HEK293T (cell line): Measurements from ENCODE around the gene INKA1.
A peak's percentile ranks its signal among the peaks of the same experiment; 100 is the strongest.

Source experiments
- CTCF ChIA-PET: fragments of 350-600 bp; formaldehyde crosslinking; extraction: SDS; loops from one replicate; lab custom pipeline; 2021; ENCODE audit warnings: antibody characterized with exemption, inconsistent platforms; lab: Yijun Ruan, JAX
- POLR2A ChIA-PET: fragments of 350-600 bp; formaldehyde crosslinking; extraction: SDS; loops from one replicate; lab custom pipeline; 2020; ENCODE audit warnings: antibody characterized with exemption, inconsistent platforms; lab: Yijun Ruan, JAX
- DNase-seq: peaks from one replicate; pipeline ENCODE4 v3.0.0; 2012; ENCODE audit warnings: mixed read lengths; ENCODE audit errors: extremely low spot score
- ARNT ChIP-seq: fragments of 450-650 bp; IDR thresholded peaks from 2 replicates; pipeline ENCODE4 v1.6.1; 2017; ENCODE audit warnings: mild to moderate bottlenecking
- BHLHE40 ChIP-seq: fragments of 450-650 bp; IDR thresholded peaks from 2 replicates; pipeline ENCODE4 v1.6.1; 2016; ENCODE audit warnings: mild to moderate bottlenecking, moderate library complexity, borderline replicate concordance
- CTBP1 ChIP-seq: fragments of 450-650 bp; IDR thresholded peaks from 2 replicates; pipeline ENCODE4 v1.6.1; 2016; ENCODE audit warnings: borderline replicate concordance
- ELF4 ChIP-seq: fragments of 450-650 bp; IDR thresholded peaks from 2 replicates; pipeline ENCODE4 v1.6.1; 2017; ENCODE audit warnings: antibody characterized with exemption
- FOXA1 ChIP-seq: fragments of 450-650 bp; IDR thresholded peaks from 2 replicates; pipeline ENCODE4 v1.6.1; 2016; ENCODE audit warnings: mild to moderate bottlenecking
- FOXK2 ChIP-seq: fragments of 450-650 bp; IDR thresholded peaks from 2 replicates; pipeline ENCODE4 v1.6.1; 2016; ENCODE audit warnings: mild to moderate bottlenecking
- FOXM1 ChIP-seq: fragments of 450-650 bp; IDR thresholded peaks from 2 replicates; pipeline ENCODE4 v1.6.1; 2017; ENCODE audit warnings: mild to moderate bottlenecking, borderline replicate concordance
- HDGF ChIP-seq: fragments of 450-650 bp; IDR thresholded peaks from 2 replicates; pipeline ENCODE4 v1.6.1; 2017; ENCODE audit warnings: antibody characterized with exemption, borderline replicate concordance
- L3MBTL2 ChIP-seq: fragments of 450-650 bp; conservative IDR thresholded peaks from 2 replicates; pipeline ENCODE4 v1.6.1; 2016; ENCODE audit warnings: mild to moderate bottlenecking
- LEF1 ChIP-seq: fragments of 450-650 bp; IDR thresholded peaks from 2 replicates; pipeline ENCODE4 v1.6.1; 2017; ENCODE audit warnings: mild to moderate bottlenecking, borderline replicate concordance
- NFRKB ChIP-seq: fragments of 450-650 bp; IDR thresholded peaks from 2 replicates; pipeline ENCODE4 v1.6.1; 2016; ENCODE audit warnings: mild to moderate bottlenecking, moderate library complexity
- PKNOX1 ChIP-seq: fragments of 450-650 bp; IDR thresholded peaks from 2 replicates; pipeline ENCODE4 v1.6.1; 2016
- SP1 ChIP-seq: fragments of 450-650 bp; IDR thresholded peaks from 2 replicates; pipeline ENCODE4 v1.6.1; 2017
- SUZ12 ChIP-seq: fragments of 450-650 bp; IDR thresholded peaks from 2 replicates; pipeline ENCODE4 v1.6.1; 2016; ENCODE audit warnings: mild to moderate bottlenecking
- TARDBP ChIP-seq: fragments of 450-650 bp; IDR thresholded peaks from 2 replicates; pipeline ENCODE4 v1.6.1; 2016
- ZNF384 ChIP-seq: fragments of 450-650 bp; IDR thresholded peaks from 2 replicates; pipeline ENCODE4 v1.6.1; 2016

Gene INKA1

DNA sequence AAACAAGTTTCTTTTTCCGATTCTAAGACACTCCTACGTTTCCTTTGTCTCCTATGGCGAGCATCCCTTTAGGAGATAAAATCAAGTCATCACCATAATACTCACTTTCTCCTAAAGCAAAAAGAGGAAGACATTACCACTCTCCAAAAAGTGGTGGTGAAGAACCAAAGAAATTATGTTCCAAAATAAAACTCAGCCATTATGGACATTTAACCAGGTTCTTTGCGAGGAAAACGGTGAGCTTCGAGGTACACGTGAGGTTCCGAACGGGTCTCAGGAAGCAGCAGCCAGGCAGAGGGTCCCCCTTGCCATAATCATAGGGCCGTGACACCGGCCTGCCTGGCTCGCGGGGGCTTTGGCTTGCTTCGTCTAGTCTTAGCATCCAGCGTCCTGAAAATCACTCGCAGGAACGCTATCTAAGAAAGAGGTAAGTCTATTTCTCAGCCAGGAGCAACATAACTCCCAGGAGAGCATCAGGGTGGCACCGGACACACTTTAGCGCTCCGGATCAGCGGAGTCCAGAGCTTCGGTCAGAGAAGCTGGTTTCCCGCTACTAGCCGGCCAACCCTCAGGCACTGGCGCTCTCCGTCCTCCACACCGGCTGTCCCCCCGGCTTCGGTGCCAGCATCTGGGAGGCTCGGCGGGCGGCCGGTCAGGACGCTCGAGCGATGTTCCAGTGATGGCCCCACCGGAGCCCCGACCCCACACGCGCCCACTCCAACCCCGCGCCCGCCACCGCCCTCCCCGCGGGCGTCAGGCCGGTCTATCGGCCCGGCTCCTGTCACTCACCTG is 17.3 kb upstream of the INKA1 start:
- CTCF ChIA-PET = no interaction called here
- POLR2A ChIA-PET = interaction anchor here (0.5 to 1.6 kb wide), 14 partner anchors 10 to 154 kb away, joined by 3 to 18 read pairs (median 5); partner anchors contain the start of genes CDHR4, GMPPB, INKA1 and MON1A
- no peak for TF ChIP-seq NFRKB
- TF ChIP-seq L3MBTL2 = peak; percentile 64
- no peak for TF ChIP-seq ELF4
- TF ChIP-seq ZNF384 = no peak
- DNase-seq = no peak

GRCh38 chr3:49786357-49787181 is 16.5 kb upstream of the INKA1 start, which contains the start of gene IP6K1:
Gene IP6K1, minus strand, starts transcription at chr3:49786542. Its CDS starts 38,502 bp downstream, at chr3:49748040.
- ChIA-PET CTCF (no interaction called here), POLR2A (interaction anchor here (0.5 to 1.6 kb wide), 16 partner anchors 9 to 509 kb away, joined by 3 to 18 read pairs (median 4); partner anchors contain the start of genes CDHR4, GMPPB, INKA1 and MON1A)
- peak; percentile 100 for DNase-seq
- peak; percentile 63; the same call in 1 of the 2 replicates for TF ChIP-seq ELF4
- TF ChIP-seq HDGF = peak; percentile 57; the same call in 1 of the 2 replicates
- TF ChIP-seq FOXM1 = no peak
- TF ChIP-seq ARNT = no peak
- peak; percentile 98 for TF ChIP-seq L3MBTL2
- peak; percentile 100 for TF ChIP-seq PKNOX1
- TF ChIP-seq SP1 = no peak

DNA sequence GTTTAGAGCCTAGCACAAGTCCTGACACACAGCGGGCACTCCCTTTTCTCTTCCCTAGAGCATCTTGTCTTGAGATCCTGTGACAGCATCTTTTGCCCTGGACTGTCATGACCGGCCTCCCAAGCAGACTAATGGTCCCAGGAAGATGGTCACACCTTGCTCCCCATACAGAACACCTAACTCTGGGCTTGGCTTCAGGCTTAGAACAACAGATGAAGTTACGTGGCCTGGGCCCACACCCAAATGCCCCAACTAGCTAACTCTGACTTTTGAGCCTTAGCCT is 15.9 kb upstream of the INKA1 start:
- TF ChIP-seq NFRKB (no peak), CTBP1 (no peak), L3MBTL2 (no peak), HDGF (no peak), SUZ12 (no peak), FOXM1 (no peak), FOXK2 (no peak), FOXA1 (no peak), BHLHE40 (no peak)
- CTCF ChIA-PET = no interaction called here
- POLR2A ChIA-PET = interaction anchor here (1.2 to 1.4 kb wide), 2 partner anchors 18 to 63 kb away, joined by 3 to 7 read pairs; partner anchors contain the start of gene GMPPB

DNA sequence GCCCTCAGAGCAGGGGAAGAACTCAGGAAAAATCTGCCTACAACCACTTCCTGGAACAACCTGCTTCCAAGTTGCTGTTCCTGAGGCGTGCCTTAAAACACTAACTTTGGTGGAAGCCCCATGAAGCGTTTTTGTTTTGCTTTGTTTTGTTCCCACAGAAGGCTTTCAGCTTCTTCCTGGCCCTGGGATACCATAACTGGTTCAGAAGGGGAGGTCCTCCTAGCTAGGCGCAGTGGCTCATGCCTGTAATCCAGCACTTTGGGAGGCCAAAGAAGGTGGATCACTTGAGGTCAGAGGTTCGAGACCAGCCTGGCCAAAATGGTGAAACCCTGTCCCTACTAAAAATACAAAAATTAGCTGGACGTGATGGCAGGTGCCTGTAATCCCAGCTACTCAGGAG is 15.5 kb upstream of the INKA1 start:
- no peak for TF ChIP-seq FOXM1
- TF ChIP-seq CTBP1 = no peak
- no peak for TF ChIP-seq HDGF
- no peak for TF ChIP-seq SP1
- no peak for TF ChIP-seq LEF1
- no peak for TF ChIP-seq NFRKB
- ChIA-PET POLR2A (interaction anchor here (0.9 to 1.4 kb wide), 3 partner anchors 12 to 18 kb away, joined by 3 to 7 read pairs (median 4); partner anchors contain the start of gene CDHR4), CTCF (no interaction called here)
- no peak for DNase-seq

More for the DNA sequence above, 15.9 kb upstream of the INKA1 start:
- DNase-seq = no peak

GRCh38 chr3:49788056-49788455 is 15.0 kb upstream of the INKA1 start:
- CTCF ChIA-PET = no interaction called here
- POLR2A ChIA-PET = interaction anchor here (0.9 to 1.2 kb wide), 2 partner anchors 11 to 14 kb away, joined by 3 to 4 read pairs; partner anchors contain the start of gene CDHR4
- no peak for DNase-seq
- no peak for TF ChIP-seq ELF4

DNA sequence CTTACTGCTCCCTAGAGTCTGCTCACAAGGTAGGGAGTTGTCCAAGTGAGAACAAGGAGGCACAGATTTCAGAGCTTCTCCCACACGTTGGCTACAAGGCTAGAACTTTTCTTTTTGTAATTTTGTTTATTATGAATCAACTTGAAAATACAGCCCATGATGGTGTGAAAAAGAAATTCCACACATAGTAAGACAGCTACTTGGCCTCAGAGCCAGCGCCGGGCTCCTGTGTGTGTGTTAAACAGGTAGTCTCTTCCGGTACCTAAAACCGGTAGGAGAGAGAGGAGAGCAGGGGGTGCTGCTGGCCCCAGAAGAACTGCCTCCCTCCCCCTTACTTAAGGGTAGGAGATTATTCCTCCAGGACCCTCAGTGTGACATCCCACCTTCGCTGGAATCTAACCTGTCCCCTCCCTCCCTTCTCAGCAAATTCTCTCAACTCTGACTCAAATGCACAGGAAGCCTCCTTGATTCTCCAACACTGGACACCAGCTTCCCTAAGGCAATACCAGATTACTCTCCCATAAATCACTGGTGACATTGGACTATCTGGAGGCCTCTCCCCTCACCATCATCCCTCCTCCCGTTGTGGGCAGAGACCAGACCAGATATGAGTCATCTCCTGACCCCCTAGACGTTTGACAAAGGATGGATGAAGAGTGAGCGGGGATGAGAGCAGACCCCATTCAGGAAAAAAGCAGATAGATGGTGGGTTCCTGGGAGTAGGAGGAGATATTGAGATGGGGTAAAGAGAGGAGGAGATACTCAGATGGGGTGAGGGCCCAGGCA is 12.2 kb upstream of the INKA1 start:
- POLR2A ChIA-PET = no interaction called here
- DNase-seq = no peak
- CTCF ChIA-PET = interaction anchor here (1.0 kb wide), 1 partner anchor 11 kb away, joined by 3 read pairs; no protein-coding TSS in a partner anchor
- TF ChIP-seq NFRKB (no peak), BHLHE40 (no peak), FOXM1 (no peak), FOXK2 (no peak), CTBP1 (no peak), SP1 (no peak), FOXA1 (no peak), ELF4 (no peak), TARDBP (no peak), L3MBTL2 (no peak), ARNT (no peak), PKNOX1 (no peak), HDGF (no peak)
